Neuronal stem cell (in vitro differentiated cells): ENCODE results near the gene ZNF423.
A peak's percentile ranks its signal among the peaks of the same experiment; 100 is the strongest.

Experiments
- DNase-seq: peaks from one replicate; pipeline ENCODE4 v3.0.0-alpha.2; 2013; ENCODE audit warnings: low spot score
- H2AFZ ChIP-seq: one replicate; pipeline ENCODE4 v1.6.1; 2013; ENCODE audit warnings: mild to moderate bottlenecking, low read length, inconsistent platforms
- H2AK5ac ChIP-seq: 2 replicates; pipeline ENCODE4 v1.6.1; 2013; ENCODE audit warnings: low read depth, mild to moderate bottlenecking, inconsistent platforms, low read length, moderate library complexity, mixed read lengths
- H2BK120ac ChIP-seq: 2 replicates; pipeline ENCODE4 v1.6.1; 2013; ENCODE audit warnings: low read depth, mild to moderate bottlenecking, inconsistent platforms, low read length, moderate library complexity, mixed read lengths
- H2BK12ac ChIP-seq: one replicate; pipeline ENCODE4 v1.6.1; 2013; ENCODE audit warnings: low read length, inconsistent platforms
- H2BK15ac ChIP-seq: 2 replicates; pipeline ENCODE4 v1.6.1; 2013; ENCODE audit warnings: mild to moderate bottlenecking, low read length, inconsistent platforms, mixed read lengths
- H2BK5ac ChIP-seq: one replicate; pipeline ENCODE4 v1.6.1; 2013; ENCODE audit warnings: inconsistent platforms, mild to moderate bottlenecking, low read length, moderate library complexity
- H3K14ac ChIP-seq: one replicate; pipeline ENCODE4 v1.6.1; 2013; ENCODE audit warnings: low read length, inconsistent platforms
- H3K18ac ChIP-seq: 2 replicates; pipeline ENCODE4 v1.6.1; 2013; ENCODE audit warnings: low read length, inconsistent platforms
- H3K23ac ChIP-seq: 2 replicates; pipeline ENCODE4 v1.6.1; 2013; ENCODE audit warnings: low read depth, mild to moderate bottlenecking, mixed read lengths, low read length, inconsistent platforms; ENCODE audit not compliant: poor library complexity
- H3K27ac ChIP-seq: replicated peaks from 3 replicates; pipeline ENCODE4 v1.5.1; 2013; ENCODE audit warnings: low read length, inconsistent platforms
- H3K27me3 ChIP-seq, 3 experiments: 2 replicates each; pipeline ENCODE4 v1.6.1; 2013; ENCODE audit warnings: low read length in 3 of 3, mild to moderate bottlenecking in 2 of 3, inconsistent platforms in 1 of 3, low read depth in 1 of 3, mixed read lengths in 1 of 3, moderate library complexity in 1 of 3; ENCODE audit not compliant: control insufficient read depth in 3 of 3, insufficient read depth in 3 of 3
- H3K36me3 ChIP-seq, 2 donors: replicated peaks in 1 of 2; 2 replicates each; pipeline ENCODE4 v1.6.1; 2013; ENCODE audit warnings: low read length in 2 of 2; ENCODE audit not compliant: control insufficient read depth in 2 of 2, insufficient read depth in 2 of 2
- H3K4ac ChIP-seq: 2 replicates; pipeline ENCODE4 v1.6.1; 2013; ENCODE audit warnings: inconsistent platforms, mild to moderate bottlenecking, low read length, moderate library complexity
- H3K4me1 ChIP-seq, 2 donors: 1 replicate in 1 of 2; 2 replicates in 1 of 2; pipeline ENCODE4 v1.6.1; 2013; ENCODE audit warnings: low read length in 2 of 2, low read depth in 1 of 2; ENCODE audit not compliant: control insufficient read depth in 2 of 2, insufficient read depth in 1 of 2
- H3K4me2 ChIP-seq: one replicate; pipeline ENCODE4 v1.6.1; 2013; ENCODE audit warnings: mild to moderate bottlenecking, low read length, inconsistent platforms; ENCODE audit not compliant: insufficient read depth, poor library complexity, severe bottlenecking
- H3K4me3 ChIP-seq, 2 donors: 2 replicates each; pipeline ENCODE4 v1.5.1; 2013; ENCODE audit warnings: low read length in 2 of 2, mild to moderate bottlenecking in 2 of 2, inconsistent platforms in 1 of 2, moderate library complexity in 1 of 2
- H3K79me1 ChIP-seq: one replicate; pipeline ENCODE4 v1.6.1; 2013; ENCODE audit warnings: low read depth, mild to moderate bottlenecking, inconsistent platforms, low read length, moderate library complexity
- H3K9ac ChIP-seq: one replicate; pipeline ENCODE4 v1.6.1; 2013; ENCODE audit warnings: mild to moderate bottlenecking, low read depth, low read length, inconsistent platforms; ENCODE audit not compliant: poor library complexity
- H3K9me3 ChIP-seq, 2 donors: replicated peaks in 1 of 2; 2 replicates each; pipeline versions ENCODE3 to v1.6.1; 2013; ENCODE audit warnings: low read length in 2 of 2, mild to moderate bottlenecking in 2 of 2, inconsistent platforms in 1 of 2, low read depth in 1 of 2, mixed read lengths in 1 of 2, moderate library complexity in 1 of 2; ENCODE audit not compliant: control insufficient read depth in 2 of 2, insufficient read depth in 1 of 2
- H4K8ac ChIP-seq: one replicate; pipeline ENCODE4 v1.6.1; 2013; ENCODE audit warnings: low read depth, mild to moderate bottlenecking, inconsistent platforms, low read length, moderate library complexity
- H4K91ac ChIP-seq: one replicate; pipeline ENCODE4 v1.6.1; 2013; ENCODE audit warnings: low read length, low read depth, mild to moderate bottlenecking, inconsistent platforms; ENCODE audit not compliant: poor library complexity
- WGBS, 2 donors: extraction: QIAGEN DNeasy Blood & Tissue Kit; methylation state at CpG; one replicate each; pipeline ENCODE4 v1.1.7; 2013; ENCODE audit warnings: missing lambda C conversion rate in 2 of 2, mixed read lengths in 1 of 2; ENCODE audit not compliant: insufficient read length in 2 of 2, insufficient replicate concordance in 1 of 2; ENCODE audit errors: extremely low coverage in 2 of 2; 5-methylcytosine and 5-hydroxymethylcytosine counted together

Gene ZNF423

DNA sequence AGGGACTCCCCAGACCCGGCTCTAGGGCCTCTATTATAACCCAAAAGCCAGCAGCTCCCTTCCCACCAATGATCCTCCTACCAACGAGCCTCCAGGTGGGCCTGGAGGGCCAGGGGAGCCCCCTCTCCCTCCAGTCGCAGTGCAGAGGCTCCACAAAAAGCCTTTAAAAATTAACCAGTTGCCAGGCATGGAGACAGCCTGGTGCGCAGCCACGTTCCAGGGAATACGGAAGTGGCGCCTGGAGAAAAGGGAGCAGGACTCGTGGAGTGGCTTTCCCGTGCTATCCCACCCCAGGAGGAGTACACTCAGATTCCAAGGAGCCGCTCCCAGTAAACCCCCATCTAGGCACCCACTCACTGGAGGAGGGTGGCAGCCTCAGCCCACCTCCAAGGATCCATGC is 112.3 kb downstream of the ZNF423 start:
- H3K27ac ChIP-seq, result no peak overlapping the region
- H3K4ac ChIP-seq, result no peak overlapping the region
- peak overlapping the region; percentile 72 for H3K18ac ChIP-seq
- no peak overlapping the region for H3K4me3 ChIP-seq
- no CpG with 5 or more reads among the region's 10 CpGs for WGBS, 2 donors
- H3K4me1 ChIP-seq, result peaks cover 29 to 35% of the 10 kb centered on the region in 2 donors
- H2BK5ac ChIP-seq, result no peak overlapping the region
- H3K27me3 ChIP-seq, result no peaks in the 10 kb centered on the region
- no peak overlapping the region for H3K4me2 ChIP-seq
- peaks cover 0 to 3% of the 10 kb centered on the region in 2 donors for H3K36me3 ChIP-seq
- H3K79me1 ChIP-seq, result peaks cover 10% of the 10 kb centered on the region
- H3K9me3 ChIP-seq, result no peaks in the 10 kb centered on the region
- H2AFZ ChIP-seq, result no peak overlapping the region
- peak overlapping the region; percentile 52 for H2BK15ac ChIP-seq
- H4K91ac ChIP-seq, result no peak overlapping the region
- H2AK5ac ChIP-seq, result peak overlapping the region; percentile 30
- no peak overlapping the region for H2BK12ac ChIP-seq
- H3K14ac ChIP-seq, result no peak overlapping the region
- H4K8ac ChIP-seq, result no peak overlapping the region
- no peak overlapping the region for H2BK120ac ChIP-seq
- no peak overlapping the region for H3K9ac ChIP-seq
- DNase-seq, result no peak
- no peak overlapping the region for H3K23ac ChIP-seq

DNA sequence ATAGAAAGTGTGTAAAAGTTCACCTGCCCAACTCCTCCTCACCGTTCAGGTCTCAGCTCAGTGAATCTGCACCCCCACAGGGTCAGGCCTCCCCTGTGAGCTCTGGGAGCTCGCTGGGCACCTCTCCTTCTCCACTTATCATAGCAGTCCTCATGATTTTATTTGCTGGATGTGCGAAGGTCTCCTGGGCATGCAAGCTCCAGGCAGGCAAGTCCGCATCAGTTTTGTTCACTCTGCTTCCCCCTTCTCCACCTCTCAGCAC is 112.8 kb downstream of the ZNF423 start:
- Histone ChIP-seq H3K9me3 (no peaks in the 10 kb centered on the region), H3K36me3 (no peaks in the 10 kb centered on the region), H3K23ac (no peak overlapping the region), H3K27me3 (no peaks in the 10 kb centered on the region), H3K4me3 (no peak overlapping the region), H4K91ac (no peak overlapping the region), H3K4me1 (peaks cover 29 to 31% of the 10 kb centered on the region in 2 donors), H3K27ac (no peak overlapping the region), H3K79me1 (peaks cover 10% of the 10 kb centered on the region), H2BK120ac (no peak overlapping the region), H2BK5ac (no peak overlapping the region), H3K9ac (peak overlapping the region; percentile 9), H2BK12ac (no peak overlapping the region), H2AFZ (no peak overlapping the region), H3K14ac (no peak overlapping the region), H2BK15ac (no peak overlapping the region), H3K4ac (no peak overlapping the region), H3K4me2 (no peak overlapping the region), H3K18ac (peak overlapping the region; percentile 36), H4K8ac (no peak overlapping the region), H2AK5ac (no peak overlapping the region)
- no CpG with 5 or more reads among the region's 4 CpGs for WGBS, 2 donors
- DNase-seq, result no peak

DNA sequence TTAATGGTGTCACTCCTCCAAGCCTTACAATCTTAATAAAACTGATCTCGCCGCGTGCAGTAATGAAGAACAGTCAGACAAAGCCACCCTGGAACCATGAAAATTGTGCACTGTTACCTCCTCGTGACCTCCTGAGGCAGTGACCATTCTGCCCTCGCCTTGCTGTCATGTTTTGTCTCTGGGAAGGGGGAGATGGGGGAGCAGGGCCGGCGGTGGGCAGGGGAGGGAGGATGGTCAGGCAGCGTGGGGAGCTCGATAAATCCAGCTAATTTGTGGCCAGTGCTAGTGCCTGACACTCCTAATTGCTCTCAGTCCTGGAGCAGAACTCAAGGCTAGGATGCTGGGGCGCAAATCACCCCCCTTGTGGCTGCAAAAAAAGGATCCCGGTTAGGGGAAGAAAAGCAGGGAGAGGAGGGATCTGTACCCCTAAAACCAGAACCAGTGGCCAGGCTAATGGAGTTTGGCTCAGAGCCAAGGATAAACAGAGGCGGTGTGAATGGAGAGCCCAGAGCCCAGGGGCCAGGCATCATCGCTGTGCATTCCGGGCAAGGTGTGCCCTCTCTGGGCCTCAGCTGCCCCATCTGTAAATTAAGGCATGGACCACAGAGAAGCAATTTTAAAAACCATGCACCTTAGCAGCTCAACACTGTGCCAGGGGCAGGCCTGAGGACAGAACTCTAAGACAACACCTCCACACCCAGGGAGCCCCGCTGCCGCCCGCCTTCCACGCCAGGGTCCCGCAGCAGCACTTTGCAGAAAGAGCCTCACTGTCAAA is 113.3 kb downstream of the ZNF423 start:
- WGBS, 2 donors, result no CpG with 5 or more reads among the region's 19 CpGs
- peaks cover 29 to 31% of the 10 kb centered on the region in 2 donors for H3K4me1 ChIP-seq
- H3K79me1 ChIP-seq, result peaks cover 10% of the 10 kb centered on the region

DNA sequence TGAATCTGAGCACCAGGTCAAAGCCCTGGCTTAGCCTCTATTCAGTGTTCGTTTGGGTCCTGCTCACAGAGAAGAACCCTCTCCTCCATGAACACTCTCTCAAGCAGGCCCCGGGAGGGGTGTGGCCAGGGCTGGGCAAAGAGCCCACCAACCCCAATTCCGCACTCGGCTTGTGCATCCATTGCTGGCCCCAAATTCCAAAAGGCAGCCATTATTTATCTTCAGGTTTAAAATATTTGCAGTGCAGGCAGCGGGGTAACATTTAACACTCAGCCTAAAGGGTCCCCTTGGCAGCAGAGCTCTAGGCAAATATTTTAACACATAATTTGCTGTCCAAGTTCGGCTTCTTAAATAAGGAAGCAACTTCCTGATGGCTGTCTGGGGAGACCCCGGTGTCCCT is 115.7 kb downstream of the ZNF423 start:
- Histone ChIP-seq H4K91ac (no peak overlapping the region), H3K18ac (no peak overlapping the region), H2BK5ac (no peak overlapping the region), H3K9me3 (no peaks in the 10 kb centered on the region), H2AFZ (no peak overlapping the region), H3K4ac (no peak overlapping the region), H3K27ac (no peak overlapping the region), H3K23ac (no peak overlapping the region), H2AK5ac (no peak overlapping the region), H2BK120ac (no peak overlapping the region), H3K4me1 (peaks cover 19 to 20% of the 10 kb centered on the region in 2 donors), H3K27me3 (no peaks in the 10 kb centered on the region), H3K79me1 (peaks cover 11% of the 10 kb centered on the region), H2BK15ac (no peak overlapping the region), H3K4me3 (no peak overlapping the region), H3K9ac (no peak overlapping the region), H4K8ac (no peak overlapping the region), H3K14ac (no peak overlapping the region), H2BK12ac (no peak overlapping the region), H3K4me2 (no peak overlapping the region), H3K36me3 (peaks cover 0 to 7% of the 10 kb centered on the region in 2 donors)
- DNase-seq, result no peak
- no CpG with 5 or more reads among the region's 7 CpGs for WGBS, 2 donors

More for the DNA sequence above, 113.3 kb downstream of the ZNF423 start:
- no peaks in the 10 kb centered on the region for H3K9me3 ChIP-seq
- H3K14ac ChIP-seq, result no peak overlapping the region
- no peak overlapping the region for H2BK120ac ChIP-seq
- no peak overlapping the region for H2BK5ac ChIP-seq
- H3K9ac ChIP-seq, result no peak overlapping the region
- H4K91ac ChIP-seq, result no peak overlapping the region
- peak overlapping the region; percentile 36 for H3K18ac ChIP-seq
- no peak overlapping the region for H3K23ac ChIP-seq
- no peak overlapping the region for H3K27ac ChIP-seq
- no peak overlapping the region for H3K4ac ChIP-seq
- no peak overlapping the region for H4K8ac ChIP-seq
- no peaks in the 10 kb centered on the region for H3K36me3 ChIP-seq
- H2AK5ac ChIP-seq, result no peak overlapping the region
- no peak overlapping the region for H2BK12ac ChIP-seq
- DNase-seq, result no peak
- H3K4me2 ChIP-seq, result no peak overlapping the region
- no peaks in the 10 kb centered on the region for H3K27me3 ChIP-seq
- no peak overlapping the region for H3K4me3 ChIP-seq
- no peak overlapping the region for H2BK15ac ChIP-seq
- no peak overlapping the region for H2AFZ ChIP-seq
